ENCODE results near the gene FGGY. TPM values are rescaled to one million over a fixed set of nuclear protein-coding genes. Genes with fewer than 3 reads are reported as not detected.

The FGGY gene
- total RNA-seq, 2 donors from 2014 or later: 14.1 to 14.8 TPM

DNA sequence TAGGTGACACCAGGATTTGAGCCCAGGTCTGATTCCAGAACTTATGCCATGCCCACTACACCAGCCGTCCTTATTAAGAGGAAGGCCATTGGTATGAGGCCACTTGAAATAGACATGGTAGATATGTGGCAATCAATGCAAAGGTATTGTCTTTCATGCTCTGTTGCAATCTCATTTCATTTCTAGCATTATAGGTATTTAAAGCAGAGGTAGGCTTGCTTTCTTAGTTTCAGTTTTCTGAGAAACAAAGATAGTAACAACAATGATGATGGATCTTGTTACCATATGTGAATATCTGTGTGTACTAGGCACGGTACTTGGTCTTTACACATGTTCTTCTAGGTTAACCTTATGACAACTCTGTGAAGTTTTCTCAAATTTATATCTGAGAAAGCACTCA, 113.1 kb downstream of the FGGY start:
- no peaks in the 10 kb centered on the region for H3K27me3 Mint-ChIP-seq (ENCODE audit: insufficient read depth)

DNA sequence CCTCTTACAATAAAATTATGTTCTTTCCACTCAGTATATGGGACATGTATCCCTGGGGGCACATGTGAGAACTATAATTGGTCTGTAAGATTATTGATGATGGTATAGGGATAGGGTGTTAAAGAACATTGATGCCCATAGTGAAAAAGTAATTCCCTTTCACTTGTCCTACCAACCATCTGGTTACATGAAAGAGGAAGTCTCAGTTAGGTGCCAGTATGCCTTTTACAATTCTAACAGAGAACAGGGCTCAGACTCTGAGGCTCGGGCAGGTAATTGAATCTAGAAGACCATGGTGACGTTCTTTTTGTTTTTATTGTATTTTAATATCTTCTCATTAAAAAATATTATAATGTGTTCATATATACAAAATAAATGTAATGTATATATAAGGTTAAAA, 113.6 kb downstream of the FGGY start:
- H3K4me1 ChIP-seq (ENCODE audit: control insufficient read depth, insufficient read depth, low read length): no peaks in the 10 kb centered on the region
- TF ChIP-seq, protein P1, sequence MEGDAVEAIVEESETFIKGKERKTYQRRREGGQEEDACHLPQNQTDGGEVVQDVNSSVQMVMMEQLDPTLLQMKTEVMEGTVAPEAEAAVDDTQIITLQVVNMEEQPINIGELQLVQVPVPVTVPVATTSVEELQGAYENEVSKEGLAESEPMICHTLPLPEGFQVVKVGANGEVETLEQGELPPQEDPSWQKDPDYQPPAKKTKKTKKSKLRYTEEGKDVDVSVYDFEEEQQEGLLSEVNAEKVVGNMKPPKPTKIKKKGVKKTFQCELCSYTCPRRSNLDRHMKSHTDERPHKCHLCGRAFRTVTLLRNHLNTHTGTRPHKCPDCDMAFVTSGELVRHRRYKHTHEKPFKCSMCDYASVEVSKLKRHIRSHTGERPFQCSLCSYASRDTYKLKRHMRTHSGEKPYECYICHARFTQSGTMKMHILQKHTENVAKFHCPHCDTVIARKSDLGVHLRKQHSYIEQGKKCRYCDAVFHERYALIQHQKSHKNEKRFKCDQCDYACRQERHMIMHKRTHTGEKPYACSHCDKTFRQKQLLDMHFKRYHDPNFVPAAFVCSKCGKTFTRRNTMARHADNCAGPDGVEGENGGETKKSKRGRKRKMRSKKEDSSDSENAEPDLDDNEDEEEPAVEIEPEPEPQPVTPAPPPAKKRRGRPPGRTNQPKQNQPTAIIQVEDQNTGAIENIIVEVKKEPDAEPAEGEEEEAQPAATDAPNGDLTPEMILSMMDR (conservative IDR thresholded peaks at IDR 0.05): no peak
- peaks cover 13% of the 10 kb centered on the region for H3K9me3 ChIP-seq (ENCODE audit: control insufficient read depth, low read length)
- H3K9ac ChIP-seq (ENCODE audit: extremely low read depth, low read length, poor library complexity, severe bottlenecking): no peak overlapping the region
- 100% methylated on average over 1 of the region's 2 CpGs; no CpG with 5 or more reads in 1 of the 2 experiments for WGBS, 2 experiments (ENCODE audit: insufficient coverage in 1 of 2, insufficient read length in 1 of 2)
- H3K4me1 Mint-ChIP-seq: peaks cover 10% of the 10 kb centered on the region
- H3K4me3 Mint-ChIP-seq: no peak overlapping the region
- H3K36me3 ChIP-seq (ENCODE audit: control insufficient read depth, insufficient read depth, low read length): no peaks in the 10 kb centered on the region
- H3K9me3 Mint-ChIP-seq: peaks cover 16% of the 10 kb centered on the region
- no peak overlapping the region for H3K27ac Mint-ChIP-seq
- DNase-seq: no peak
- peaks cover 3% of the 10 kb centered on the region for H3K36me3 Mint-ChIP-seq (ENCODE audit: low read depth)
- H3K27ac ChIP-seq (ENCODE audit: low read depth, low read length): no peak overlapping the region
- H3K27me3 ChIP-seq (ENCODE audit: control insufficient read depth, insufficient read depth, low read length, poor library complexity, severe bottlenecking): no peaks in the 10 kb centered on the region
- H3K27me3 Mint-ChIP-seq (ENCODE audit: insufficient read depth): no peaks in the 10 kb centered on the region
- H3K4me3 ChIP-seq (ENCODE audit: low read length): no peak overlapping the region

More for the DNA sequence above, 113.1 kb downstream of the FGGY start:
- Mint-ChIP-seq H3K27ac (no peak overlapping the region), H3K36me3 (ENCODE audit: low read depth) (peaks cover 3% of the 10 kb centered on the region), H3K4me1 (peaks cover 10% of the 10 kb centered on the region), H3K4me3 (no peak overlapping the region), H3K9me3 (peaks cover 16% of the 10 kb centered on the region)
- Histone ChIP-seq H3K36me3 (ENCODE audit: control insufficient read depth, insufficient read depth, low read length) (no peaks in the 10 kb centered on the region), H3K27me3 (ENCODE audit: control insufficient read depth, insufficient read depth, low read length, poor library complexity, severe bottlenecking) (no peaks in the 10 kb centered on the region), H3K4me3 (ENCODE audit: low read length) (no peak overlapping the region), H3K4me1 (ENCODE audit: control insufficient read depth, insufficient read depth, low read length) (no peaks in the 10 kb centered on the region), H3K9ac (ENCODE audit: extremely low read depth, low read length, poor library complexity, severe bottlenecking) (no peak overlapping the region), H3K9me3 (ENCODE audit: control insufficient read depth, low read length) (peaks cover 13% of the 10 kb centered on the region), H3K27ac (ENCODE audit: low read depth, low read length) (no peak overlapping the region)
- no peak for DNase-seq
- TF ChIP-seq, protein P1 (conservative IDR thresholded peaks at IDR 0.05): no peak
- WGBS, 2 experiments (ENCODE audit: insufficient coverage in 1 of 2, insufficient read length in 1 of 2): 91 to 100% methylated on average over 1 to 2 of the region's 2 CpGs

- H3K4me1 Mint-ChIP-seq: peaks cover 10% of the 10 kb centered on the region
- no peaks in the 10 kb centered on the region for H3K4me1 ChIP-seq (ENCODE audit: control insufficient read depth, insufficient read depth, low read length)
- H3K27me3 ChIP-seq (ENCODE audit: control insufficient read depth, insufficient read depth, low read length, poor library complexity, severe bottlenecking): no peaks in the 10 kb centered on the region
- DNase-seq: no peak
- H3K9ac ChIP-seq (ENCODE audit: extremely low read depth, low read length, poor library complexity, severe bottlenecking): no peak overlapping the region
- no peak overlapping the region for H3K27ac ChIP-seq (ENCODE audit: low read depth, low read length)
- no peaks in the 10 kb centered on the region for H3K36me3 ChIP-seq (ENCODE audit: control insufficient read depth, insufficient read depth, low read length)
- peaks cover 10% of the 10 kb centered on the region for H3K9me3 ChIP-seq (ENCODE audit: control insufficient read depth, low read length)
- H3K27ac Mint-ChIP-seq: no peak overlapping the region
- H3K4me3 ChIP-seq (ENCODE audit: low read length): no peak overlapping the region
- peaks cover 2% of the 10 kb centered on the region for H3K36me3 Mint-ChIP-seq (ENCODE audit: low read depth)
- H3K9me3 Mint-ChIP-seq: peaks cover 10% of the 10 kb centered on the region
- H3K27me3 Mint-ChIP-seq (ENCODE audit: insufficient read depth): no peaks in the 10 kb centered on the region
- TF ChIP-seq, protein P1 (conservative IDR thresholded peaks at IDR 0.05): no peak
- H3K4me3 Mint-ChIP-seq: no peak overlapping the region
- 92 to 100% methylated on average over 3 of the region's 3 CpGs for WGBS, 2 experiments (ENCODE audit: insufficient coverage in 1 of 2, insufficient read length in 1 of 2)
Measured at GRCh38 chr1:59411147-59411546, 114.3 kb downstream of the FGGY start.

Measured in endodermal cell (in vitro differentiated cells).